ENCODE measurements around the gene TTYH2.
"Not testable (repeated sequence)": the region's sequence is repeated elsewhere in the genome, so short reads cannot be mapped to it uniquely, and the experiment has no call there.

The TTYH2 gene

DNA sequence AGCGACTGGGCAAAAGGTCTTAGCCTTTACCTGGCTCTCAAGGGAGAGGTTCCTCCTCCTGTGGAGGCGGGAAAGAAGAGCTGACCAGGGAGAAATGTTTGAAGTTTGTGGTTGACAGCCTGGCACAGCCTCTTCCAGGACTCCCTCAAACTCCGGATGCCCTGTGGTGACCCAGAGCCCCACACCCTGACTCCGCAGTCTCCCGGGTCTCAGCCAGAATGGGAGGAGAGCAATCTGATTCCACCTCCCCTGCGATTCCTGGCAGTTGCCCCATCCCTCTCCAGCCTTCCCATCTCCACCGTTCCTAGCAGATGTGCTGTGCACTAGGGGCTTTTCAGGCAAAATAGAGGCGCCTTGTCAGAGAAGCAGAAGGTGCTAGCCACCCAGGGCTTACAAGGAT lies 55.2 kb downstream of the TTYH2 start:
- no peak for DNase-seq

DNA sequence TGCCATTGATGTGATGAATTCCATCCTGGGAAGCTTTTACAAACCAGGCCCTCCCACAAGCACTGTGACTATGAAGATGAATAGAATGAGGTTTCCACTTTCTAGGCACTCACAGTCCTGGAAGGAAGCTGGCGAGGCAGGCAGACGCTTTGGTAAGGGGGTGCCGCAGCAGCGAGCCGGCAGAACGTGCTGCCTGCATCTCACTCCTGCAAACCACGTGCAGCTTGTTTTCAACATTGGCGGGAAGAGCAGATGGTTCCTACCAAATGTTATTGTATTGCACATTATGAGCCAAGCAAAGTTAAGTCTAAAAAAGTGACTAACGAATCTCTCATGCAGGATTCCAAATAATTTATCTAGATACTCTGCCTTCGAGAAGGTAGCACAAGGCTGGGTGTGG lies 57.0 kb downstream of the TTYH2 start:
- DNase-seq, result no peak

DNA sequence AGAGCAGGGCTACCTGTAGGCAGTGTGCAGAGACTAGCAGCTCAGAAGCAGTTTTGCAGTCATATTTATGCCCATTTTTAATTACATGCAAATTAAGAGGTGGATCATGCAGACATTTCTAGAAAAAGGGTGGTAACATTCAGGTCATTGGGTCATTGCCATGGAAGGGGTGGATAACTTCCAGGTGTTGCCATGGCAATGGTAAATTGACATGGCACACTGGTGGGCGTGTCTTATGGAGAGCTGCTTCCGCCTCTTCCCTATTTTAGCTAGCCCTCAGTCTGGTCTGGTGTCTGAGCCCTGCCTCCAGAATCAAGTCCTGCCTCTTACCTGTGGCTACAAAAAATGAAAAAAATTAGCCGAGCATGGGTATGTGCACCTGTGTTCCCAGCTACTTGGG lies 57.9 kb downstream of the TTYH2 start:
- no peak for DNase-seq

DNA sequence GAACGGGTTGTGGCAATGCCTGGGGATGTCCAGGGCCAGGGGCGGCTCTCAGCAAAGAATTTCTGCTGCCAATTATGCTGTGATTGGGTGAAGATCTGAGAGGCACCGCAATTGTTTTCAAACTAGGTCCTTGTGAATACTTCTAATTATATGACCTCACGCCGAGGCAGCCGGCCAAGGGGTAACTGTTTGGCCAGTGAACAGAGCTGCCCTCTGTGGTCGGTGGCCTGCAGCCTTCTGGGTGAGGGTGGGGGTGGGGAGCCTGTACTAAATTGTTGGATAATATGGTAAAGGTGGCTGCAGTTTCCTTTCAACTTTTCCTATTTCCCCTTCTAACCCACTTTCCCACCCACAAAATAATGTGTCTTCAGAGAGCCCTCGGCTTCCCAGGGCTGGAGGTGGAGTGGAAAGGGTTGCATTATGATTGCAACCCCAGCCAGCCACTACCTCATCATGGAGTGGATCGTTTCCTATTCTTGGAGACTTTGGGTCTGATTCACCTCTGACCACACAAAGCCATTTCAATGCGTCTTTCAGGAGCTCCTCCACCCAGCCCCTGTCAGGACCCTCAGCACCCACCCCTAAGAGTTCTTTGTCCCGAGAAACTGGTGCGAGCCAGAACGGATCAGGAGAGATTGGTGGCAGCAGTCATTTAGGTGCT lies 58.7 kb downstream of the TTYH2 start:
- peak; percentile 29 for DNase-seq

DNA sequence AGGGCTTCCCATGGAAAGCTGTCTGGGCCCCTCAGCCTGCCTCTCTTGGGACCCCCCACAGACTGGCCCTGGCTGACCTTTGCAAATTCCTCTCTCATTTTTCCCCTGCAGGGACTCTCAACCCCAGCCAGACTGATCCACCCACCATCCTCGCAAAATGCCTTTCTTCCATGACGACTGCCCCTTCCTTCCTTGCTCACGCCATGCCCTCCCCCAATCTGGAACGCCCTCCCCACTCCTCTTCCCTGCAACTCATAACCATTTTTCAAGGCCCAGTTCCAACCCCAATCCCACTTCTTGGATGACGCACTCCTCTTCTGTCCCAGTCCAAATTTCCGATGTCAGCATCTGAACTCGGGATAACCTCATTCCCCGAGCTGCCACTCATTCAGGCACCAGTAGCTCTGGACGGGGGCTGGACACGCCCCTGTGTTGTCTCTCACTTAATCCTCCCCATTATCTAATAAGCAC lies 59.4 kb downstream of the TTYH2 start:
- DNase-seq, result peak; percentile 68

DNA sequence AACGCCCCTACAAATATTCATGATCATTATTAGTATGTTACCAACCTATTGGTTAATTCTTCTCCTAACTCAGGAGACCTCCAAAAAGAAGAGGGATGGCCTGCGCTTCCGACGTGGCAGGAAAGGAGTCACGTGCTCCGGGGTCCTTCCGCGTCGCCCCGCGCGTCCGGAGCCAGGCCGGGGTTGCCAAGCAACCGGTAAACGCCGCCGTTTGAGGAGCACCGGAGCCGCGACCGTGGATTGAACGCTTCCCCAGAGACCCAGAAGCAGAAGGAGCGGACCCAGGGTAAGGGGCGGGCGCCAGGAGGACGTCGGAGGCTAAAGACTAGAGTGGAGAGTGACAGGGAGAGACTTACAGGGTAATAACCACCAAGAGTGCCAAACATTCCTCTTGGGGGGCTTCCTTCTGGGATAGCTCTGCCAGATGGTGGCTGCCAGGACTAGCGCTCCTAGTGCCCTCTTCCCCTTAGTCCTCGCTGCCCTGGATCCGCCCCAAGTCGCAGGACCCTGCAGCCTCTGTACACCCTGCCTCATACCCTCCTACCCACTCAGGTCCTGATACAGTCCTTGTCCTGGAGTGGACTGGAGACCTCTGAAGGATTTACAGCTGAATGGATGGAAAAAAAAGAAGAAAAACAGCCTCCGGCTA lies 60.8 kb downstream of the TTYH2 start, which contains the start of gene DNAI2:
Gene DNAI2 (plus strand): TSS at position 175 of the 649 bp plus-strand sequence. CDS start 7,584 bp downstream, outside the sequence.
- DNase-seq, result no peak

DNA sequence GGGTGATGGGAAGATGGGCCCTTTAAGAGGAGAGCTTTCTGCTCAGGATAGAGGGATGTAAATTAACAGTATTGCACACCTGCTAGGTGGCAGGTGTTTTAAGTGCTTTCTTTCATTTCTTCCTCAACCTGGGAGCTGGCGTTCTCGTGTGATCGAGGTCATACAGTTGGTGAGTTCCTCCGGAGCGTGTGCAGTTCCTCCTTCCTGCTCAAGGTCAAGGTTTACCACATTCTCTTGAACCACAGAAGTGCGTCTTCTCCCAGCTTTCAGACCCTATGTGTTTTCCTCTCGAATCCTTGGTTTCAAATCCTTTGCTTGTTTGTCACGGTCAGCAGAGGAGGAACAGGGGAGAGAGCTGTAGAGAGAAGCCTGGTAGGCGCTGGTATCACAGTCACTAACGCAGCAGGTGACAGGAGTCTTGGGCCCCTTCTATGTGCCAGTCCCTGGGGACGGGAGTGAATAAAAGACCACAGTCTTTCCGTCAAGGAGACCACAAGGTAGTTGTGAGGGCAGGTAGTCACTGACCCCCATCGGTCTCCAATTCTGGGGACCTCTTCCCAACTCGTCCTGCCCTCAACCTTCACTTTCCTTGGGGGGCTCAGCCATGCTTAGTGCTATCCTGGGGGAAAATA lies 61.5 kb downstream of the TTYH2 start:
- no peak for DNase-seq

DNA sequence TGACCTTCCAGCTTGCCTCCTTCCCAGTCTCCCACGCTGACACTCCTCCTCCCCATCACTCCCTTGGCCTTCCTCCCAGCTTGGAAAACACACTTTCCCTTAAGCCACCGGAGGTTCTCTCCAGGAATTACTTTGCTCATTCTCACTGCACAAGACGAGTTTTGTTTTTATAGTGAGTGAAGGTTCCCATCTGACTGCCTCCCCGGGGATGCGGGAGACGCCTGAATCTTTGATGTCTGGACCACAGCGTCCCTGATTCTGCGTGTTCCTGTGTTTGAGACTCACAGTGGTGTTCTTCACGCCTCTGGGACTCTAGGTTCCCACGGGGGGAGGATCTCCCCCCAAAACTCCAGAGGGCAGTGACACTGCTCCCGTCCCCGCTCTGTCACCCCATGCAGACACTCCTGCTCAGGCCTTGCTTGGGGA lies 62.7 kb downstream of the TTYH2 start:
- DNase-seq, result peak; percentile 39

DNA sequence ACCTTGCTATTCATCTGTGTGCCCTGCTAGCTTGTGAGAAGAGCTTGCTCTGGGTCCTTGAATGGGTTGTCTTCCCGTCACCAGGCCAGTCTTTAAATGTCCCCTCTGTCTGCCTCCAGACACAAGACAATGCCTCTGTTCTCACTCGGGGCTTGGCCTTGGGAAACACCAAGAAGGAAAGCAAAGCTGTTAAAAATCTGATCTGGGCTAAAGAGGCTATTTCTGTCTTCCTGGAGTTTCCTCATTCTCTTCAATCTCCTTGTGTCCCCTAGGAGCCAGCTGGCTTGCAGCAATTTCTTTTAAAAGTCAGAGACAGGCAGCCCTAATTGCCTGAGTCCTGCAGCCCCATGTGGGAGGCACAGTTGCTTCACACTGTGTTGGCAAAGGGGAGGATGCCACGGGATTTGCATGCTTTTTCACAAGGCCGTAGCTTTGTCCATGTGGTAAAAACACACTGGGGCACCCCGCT lies 63.2 kb downstream of the TTYH2 start:
- DNase-seq, result no peak

DNA sequence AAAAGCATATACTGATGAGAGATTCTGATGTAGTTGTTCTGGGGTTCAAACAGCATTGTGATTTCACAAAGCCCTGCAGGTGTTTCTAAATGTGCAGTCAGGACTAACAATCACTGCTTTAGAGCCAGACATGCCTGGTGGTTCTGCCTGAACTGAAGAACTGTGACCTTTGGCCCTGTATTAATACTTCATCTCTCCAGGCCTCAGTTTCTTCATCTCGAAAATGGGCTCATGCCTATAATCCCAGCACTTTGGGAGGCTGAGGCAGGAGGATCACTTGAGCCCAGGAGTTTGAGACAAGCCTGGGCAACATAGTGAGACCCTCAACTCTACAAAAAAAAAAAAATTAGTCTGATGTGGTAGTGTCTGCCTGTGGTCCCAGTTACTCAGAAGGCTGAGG lies 64.6 kb downstream of the TTYH2 start:
- DNase-seq, result no peak

DNA sequence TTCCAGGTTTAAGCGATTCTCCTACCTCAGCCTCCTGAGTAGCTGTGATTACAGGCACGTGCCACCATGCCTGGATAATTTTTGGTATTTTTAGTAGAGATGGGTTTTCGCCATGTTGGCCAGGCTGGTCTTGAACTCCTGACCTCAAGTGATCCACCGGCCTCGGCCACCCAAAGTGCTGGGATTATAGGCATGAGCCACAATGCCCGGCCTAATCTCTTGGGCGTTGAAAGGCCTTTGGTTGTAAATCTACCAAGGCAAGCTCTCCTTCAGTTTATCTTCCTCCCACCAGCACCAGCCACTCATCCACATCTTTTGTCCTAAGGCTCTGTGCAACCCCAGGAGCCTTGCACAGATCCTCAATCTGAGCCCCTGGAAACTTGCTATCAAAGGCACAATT lies 66.2 kb downstream of the TTYH2 start:
- not testable (repeated sequence) for DNase-seq

DNA sequence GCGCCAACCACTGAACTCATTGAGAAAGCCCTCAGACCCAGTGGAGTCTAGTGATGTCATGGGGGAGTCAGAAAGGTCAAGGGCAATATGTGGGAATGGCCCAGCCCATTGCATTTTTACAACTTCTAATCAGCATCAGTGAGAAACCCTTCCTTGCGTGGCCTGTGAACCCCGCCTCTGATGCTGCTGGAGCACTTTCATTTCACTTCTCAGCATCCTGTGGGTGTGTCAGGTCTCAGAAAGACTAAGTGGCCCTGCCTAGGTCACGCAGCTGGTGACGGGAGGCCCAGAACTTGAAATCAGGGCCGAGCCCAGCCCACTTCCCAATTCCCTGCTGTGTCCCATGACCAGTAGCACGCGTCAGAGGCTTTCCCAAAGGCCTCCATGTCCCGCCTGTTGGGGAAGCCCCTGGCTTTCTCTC lies 66.7 kb downstream of the TTYH2 start:
- no peak for DNase-seq

DNA sequence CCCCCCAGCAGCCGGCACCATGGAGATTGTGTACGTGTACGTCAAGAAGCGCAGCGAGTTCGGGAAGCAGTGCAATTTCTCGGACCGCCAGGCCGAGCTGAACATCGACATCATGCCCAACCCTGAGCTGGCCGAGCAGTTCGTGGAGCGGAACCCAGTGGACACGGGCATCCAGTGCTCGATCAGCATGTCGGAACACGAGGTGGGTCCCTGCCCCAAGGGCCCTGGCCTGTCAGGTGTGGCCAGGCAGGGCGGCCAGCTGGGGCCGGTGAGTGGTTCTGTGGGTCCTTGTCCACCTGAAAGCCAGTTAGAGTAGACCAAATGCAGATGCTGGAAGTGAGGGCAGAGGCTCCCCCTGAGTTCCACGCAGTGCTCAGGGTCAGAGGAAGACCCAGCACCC lies 68.4 kb downstream of the TTYH2 start:
- DNase-seq, result no peak

DNA sequence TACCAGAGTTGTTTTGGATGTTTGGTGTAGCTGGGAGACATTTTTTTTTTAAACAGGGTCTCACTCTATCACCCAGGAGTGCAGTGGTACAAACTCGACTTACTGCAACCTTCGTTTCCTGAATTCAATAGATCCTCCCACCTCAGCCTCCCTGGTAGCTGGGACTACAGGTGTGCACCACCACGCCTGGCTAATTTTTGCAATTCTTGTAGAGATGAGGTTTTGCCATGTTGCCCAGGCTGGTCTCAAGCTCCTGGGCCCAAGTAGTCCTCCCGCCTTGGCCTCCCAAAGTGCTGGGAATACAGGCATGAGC lies 68.9 kb downstream of the TTYH2 start:
- DNase-seq, result not testable (repeated sequence)

DNA sequence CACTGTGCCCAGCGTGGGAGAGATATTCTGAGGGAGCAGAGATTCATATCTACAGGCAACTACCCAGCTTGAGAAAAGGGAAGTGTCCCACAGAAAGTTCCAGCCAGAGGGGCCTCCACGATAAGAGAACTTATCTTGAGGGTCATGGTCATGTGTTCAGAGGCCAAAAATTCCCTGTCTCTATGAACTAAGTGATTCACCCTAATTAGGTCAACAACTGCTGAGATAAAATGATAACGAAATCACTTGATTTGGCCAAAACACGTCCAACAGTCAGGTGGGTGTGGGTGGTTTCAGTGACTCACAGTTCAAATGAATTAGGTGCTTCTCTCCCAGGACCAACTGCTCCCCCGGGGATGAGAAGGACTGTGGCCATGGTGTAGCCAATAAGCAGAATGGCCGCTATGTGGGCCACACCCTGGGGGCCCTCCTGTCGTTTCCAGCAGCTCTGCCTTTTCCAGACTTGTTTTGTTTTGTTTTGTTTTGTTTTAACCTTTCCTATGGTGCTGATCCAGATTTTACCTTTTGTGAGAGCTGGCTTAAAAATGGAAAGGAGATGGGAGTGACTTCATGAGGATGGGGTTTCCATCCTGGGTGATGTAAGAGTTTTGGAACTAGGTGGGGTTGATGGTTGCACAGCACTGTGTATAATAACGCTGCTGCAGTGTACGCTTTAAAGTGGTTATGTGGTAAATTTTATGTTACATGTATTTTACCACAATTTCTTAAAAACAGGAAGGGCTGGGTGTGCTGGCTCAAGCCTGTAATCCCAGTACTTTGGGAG lies 69.4 kb downstream of the TTYH2 start:
- DNase-seq, result no peak

DNA sequence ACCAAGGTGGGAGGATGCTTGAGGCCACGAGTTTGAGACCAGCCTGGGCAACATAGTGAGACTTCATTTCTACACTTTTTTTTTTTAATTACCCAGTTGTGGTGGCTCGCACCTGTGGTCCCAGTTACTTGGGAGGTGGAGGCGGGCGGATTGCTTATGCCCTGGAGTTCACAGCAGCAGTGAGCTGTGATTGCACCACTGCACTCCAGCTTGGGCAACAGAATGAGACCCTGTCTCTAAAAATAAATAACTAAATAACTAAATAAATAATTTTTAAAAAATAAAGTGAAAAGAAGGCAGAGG lies 70.0 kb downstream of the TTYH2 start:
- DNase-seq, result no peak

DNA sequence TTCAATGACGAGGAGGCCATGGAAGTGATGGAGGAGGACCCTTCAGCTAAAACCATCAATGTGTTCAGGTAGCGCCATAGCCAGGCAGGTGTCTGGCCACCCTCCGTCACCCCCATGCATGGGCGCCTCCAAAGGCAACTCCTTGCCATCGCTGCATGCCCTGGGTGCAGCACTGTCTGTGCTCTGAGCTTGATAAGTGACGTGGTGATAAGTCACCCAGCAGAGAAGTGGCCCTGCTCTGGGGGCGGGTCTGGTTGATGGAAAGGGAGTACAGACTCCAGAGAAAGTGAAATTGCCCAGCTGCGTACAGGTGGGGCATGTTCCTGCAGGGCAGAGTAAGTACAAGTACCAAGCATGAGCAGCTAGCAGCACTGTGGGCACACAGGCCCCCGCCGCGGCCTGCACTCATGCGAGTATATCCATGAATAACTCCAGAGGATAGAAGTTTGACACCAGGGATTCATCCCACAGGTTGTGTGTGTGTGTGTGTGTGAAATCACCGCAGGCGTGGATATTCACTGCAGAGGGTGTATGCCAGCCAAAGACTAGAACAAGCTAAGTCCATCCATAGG lies 73.7 kb downstream of the TTYH2 start:
- DNase-seq, result no peak

DNA sequence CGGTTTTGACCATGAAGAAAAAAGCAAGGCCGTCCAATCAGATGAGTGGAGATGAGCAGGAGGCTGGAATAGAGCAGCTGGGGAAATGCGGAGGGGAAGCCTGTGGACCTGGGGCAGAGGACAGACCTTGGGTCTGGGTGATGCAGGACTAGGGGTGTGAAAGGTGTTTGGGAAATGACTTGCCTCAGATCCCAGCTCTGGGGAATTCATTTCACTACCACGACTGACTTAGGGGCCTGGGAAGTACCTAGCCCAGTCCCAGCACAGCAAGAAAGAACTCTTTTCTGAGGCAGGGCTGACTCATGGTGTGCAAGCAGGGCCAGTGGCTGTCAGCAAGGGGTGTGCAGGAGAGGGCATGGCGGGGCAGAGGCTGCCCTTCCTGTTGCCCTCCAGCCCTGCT lies 75.4 kb downstream of the TTYH2 start:
- DNase-seq, result no peak

DNA sequence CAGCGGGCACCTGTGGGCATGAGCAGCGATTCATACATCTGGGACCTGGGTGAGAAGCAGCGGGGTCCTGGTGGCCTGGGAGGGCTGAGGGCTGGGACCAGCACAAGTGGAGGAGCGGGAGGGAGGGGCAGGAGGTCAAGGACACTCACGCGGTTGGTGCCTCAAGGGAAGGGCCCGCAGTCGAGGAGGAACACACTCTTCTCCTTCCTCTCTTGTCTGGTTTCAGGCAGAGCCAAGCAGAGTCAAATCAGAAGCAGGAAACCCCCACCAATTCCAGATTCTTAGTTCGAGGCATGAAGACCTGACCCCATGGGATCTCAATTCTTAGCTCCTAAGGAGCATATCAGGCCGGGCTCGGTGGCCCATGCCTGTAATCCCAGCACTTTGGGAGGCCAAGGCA lies 76.3 kb downstream of the TTYH2 start:
- DNase-seq, result no peak

DNA sequence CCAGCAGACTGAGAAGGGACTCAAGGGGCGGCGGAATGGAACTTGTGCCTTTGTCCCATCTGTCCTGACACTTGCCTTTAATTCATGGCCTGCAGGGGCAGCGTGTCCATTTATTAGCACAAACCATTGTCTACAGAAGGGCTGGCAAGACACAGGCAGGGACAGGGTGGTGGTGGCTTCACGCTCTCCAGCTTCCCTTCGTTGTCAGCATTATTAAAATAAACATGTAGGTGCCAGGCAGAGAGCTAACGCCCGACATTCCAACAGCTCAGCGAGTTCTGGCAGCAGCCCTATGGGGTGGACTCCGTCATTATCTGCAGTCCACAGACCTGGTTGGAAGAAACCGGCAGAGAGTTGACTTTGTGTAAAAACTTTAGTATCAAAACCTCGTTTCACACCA lies 77.0 kb downstream of the TTYH2 start:
- DNase-seq, result no peak

DNA sequence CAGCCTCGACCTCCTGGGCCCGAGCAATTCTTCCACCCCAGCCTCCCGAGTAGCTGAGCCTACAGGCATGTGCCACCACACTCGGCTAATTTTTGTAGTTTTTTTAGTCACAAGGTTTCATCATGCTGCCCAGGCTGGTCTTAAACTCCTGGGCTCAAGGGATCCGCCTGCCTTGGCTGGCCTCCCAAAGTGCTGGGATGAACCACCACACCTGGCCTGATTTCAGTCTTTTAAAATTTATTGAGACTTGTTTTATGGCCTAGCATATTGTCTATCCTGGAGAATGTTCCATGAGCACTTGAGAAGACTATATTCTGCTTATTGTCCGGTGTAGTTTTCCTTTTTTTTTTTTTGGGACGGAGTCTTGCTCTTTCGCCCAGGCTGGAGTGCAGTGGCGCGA lies 79.1 kb downstream of the TTYH2 start:
- DNase-seq, result no peak

DNA sequence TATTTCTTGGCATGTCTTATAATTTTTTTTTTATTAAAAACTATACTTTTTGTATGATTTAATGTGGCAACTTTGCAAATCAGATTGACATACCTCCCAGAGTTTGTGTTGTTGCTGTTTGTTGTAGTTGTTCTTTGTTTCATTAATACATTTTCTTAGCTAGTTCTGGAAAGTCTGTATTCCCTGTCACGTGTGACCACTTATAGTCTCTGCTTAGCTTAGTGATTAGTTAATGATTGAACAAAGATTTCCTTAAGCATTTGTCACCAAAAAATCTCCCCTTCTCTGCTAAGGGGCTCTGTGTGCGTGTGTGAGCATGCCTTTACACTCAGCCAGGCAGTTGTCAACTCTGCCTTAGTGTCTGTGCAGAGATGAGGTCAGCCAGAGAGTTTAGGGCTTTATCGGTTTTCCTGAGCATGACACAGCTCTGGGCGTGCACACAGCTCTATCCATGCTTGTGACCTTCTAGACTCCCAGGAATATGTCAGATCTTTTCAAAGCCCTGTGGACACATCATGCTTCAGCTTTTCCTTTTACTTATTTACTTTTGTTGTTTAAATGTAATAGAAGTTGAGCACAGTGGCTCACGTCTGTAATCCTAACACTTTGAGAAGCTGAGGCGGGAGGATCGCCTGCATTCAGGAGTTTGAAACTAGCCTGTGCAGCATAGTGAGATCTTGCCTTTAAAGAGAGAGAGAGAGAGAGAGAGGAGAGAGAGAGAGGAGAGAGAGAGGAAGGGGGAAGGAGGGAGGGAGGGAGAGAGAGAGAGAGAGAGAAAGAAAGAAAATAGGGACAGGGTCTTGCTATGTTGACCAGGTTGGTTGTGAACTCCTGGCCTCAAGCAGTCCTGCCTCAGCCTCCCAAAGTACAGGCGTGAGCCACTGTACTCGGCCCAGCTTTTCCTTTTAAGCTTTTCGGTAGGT lies 82.5 kb downstream of the TTYH2 start:
- DNase-seq, result no peak

Data from fibroblast of upper back skin (primary cell).